HT-29 (cell line): ENCODE data around the gene DLD. TPM values are rescaled to one million over a fixed set of nuclear protein-coding genes. Genes with fewer than 3 reads are reported as not detected.
"Not testable (repeated sequence)": the region's sequence is repeated elsewhere in the genome, so short reads cannot be mapped to it uniquely, and the experiment has no call there.

ENCODE experiments used
- DNase-seq: peaks from one replicate; pipeline ENCODE4 v3.0.0-alpha.2; 2015; ENCODE audit warnings: low spot score
- total RNA-seq: library from RNA; depleted of rRNA; stranded (reverse); fragments of >200 nt; shearing (Covaris generic); gene quantifications from 2 replicates; pipeline ENCODE4 v1.2.3, GENCODE V29; 2014

DLD gene
- total RNA-seq, 1 experiment from 2014 or later: 36.0 TPM

- DNase-seq: no peak
Measured at GRCh38 chr7:107944411-107945169, 53.6 kb downstream of the DLD start.

- DNase-seq: no peak
Measured at GRCh38 chr7:107945332-107945731, 54.3 kb downstream of the DLD start.

GRCh38 chr7:107946451-107946850, 55.5 kb downstream of the DLD start:
- DNase-seq: no peak

GRCh38 chr7:107946881-107947280, 55.9 kb downstream of the DLD start:
- DNase-seq: no peak

- DNase-seq: peak; percentile 52
Measured at GRCh38 chr7:107948645-107949442, 57.9 kb downstream of the DLD start.

GRCh38 chr7:107949443-107949935, 58.5 kb downstream of the DLD start:
- DNase-seq: no peak

GRCh38 chr7:107951172-107951787, 60.3 kb downstream of the DLD start:
- DNase-seq: no peak

GRCh38 chr7:107951896-107952295, 60.9 kb downstream of the DLD start:
- DNase-seq: no peak

- DNase-seq: no peak
Measured at GRCh38 chr7:107953265-107953923, 62.4 kb downstream of the DLD start.

- DNase-seq: no peak
Measured at GRCh38 chr7:107953924-107954303, 62.9 kb downstream of the DLD start.

GRCh38 chr7:107955394-107955793, 64.4 kb downstream of the DLD start:
- no peak for DNase-seq

GRCh38 chr7:107956950-107957349, 66.0 kb downstream of the DLD start:
- not testable (repeated sequence) for DNase-seq

- DNase-seq: no peak
Measured at GRCh38 chr7:107957436-107957835, 66.5 kb downstream of the DLD start.

GRCh38 chr7:107958764-107959526, 68.0 kb downstream of the DLD start:
- no peak for DNase-seq

GRCh38 chr7:107959527-107959898, 68.5 kb downstream of the DLD start:
- no peak for DNase-seq

- DNase-seq: no peak
Measured at GRCh38 chr7:107960272-107960671, 69.3 kb downstream of the DLD start.

GRCh38 chr7:107961405-107961804, 70.4 kb downstream of the DLD start:
- no peak for DNase-seq

GRCh38 chr7:107962817-107963216, 71.8 kb downstream of the DLD start:
- DNase-seq: no peak

GRCh38 chr7:107964510-107964909, 73.5 kb downstream of the DLD start:
- no peak for DNase-seq

- DNase-seq: peak; percentile 6
Measured at GRCh38 chr7:107966711-107967110, 75.7 kb downstream of the DLD start.

- DNase-seq: peak; percentile 26
Measured at GRCh38 chr7:107967420-107967819, 76.4 kb downstream of the DLD start.
